NCI-H2029 treated with DMSO at 0.1 percent for 48 hours (cell line): Measurements from ENCODE around the gene HAO1.
"Not testable (repeated sequence)": the region's sequence is repeated elsewhere in the genome, so short reads cannot be mapped to it uniquely, and the experiment has no call there.

ENCODE experiments used
- DNase-seq: peaks from one replicate; lab custom pipeline; 2025; lab: John Stamatoyannopoulos, UW

Gene HAO1

GRCh38 chr20:7940341-7940740 is at the start of gene HAO1:
Gene HAO1, minus strand, starts transcription at chr20:7940458. Its CDS starts 36 bp downstream, at chr20:7940422.
- no peak for DNase-seq

GRCh38 chr20:7989379-7989778 is 49.1 kb upstream of the HAO1 start:
- no peak for DNase-seq

GRCh38 chr20:7985916-7986315 is 45.7 kb upstream of the HAO1 start:
- DNase-seq: no peak

GRCh38 chr20:7984192-7984591 is 43.9 kb upstream of the HAO1 start:
- no peak for DNase-seq

- no peak for DNase-seq
Measured at GRCh38 chr20:7981374-7981773, 41.1 kb upstream of the HAO1 start.

DNA sequence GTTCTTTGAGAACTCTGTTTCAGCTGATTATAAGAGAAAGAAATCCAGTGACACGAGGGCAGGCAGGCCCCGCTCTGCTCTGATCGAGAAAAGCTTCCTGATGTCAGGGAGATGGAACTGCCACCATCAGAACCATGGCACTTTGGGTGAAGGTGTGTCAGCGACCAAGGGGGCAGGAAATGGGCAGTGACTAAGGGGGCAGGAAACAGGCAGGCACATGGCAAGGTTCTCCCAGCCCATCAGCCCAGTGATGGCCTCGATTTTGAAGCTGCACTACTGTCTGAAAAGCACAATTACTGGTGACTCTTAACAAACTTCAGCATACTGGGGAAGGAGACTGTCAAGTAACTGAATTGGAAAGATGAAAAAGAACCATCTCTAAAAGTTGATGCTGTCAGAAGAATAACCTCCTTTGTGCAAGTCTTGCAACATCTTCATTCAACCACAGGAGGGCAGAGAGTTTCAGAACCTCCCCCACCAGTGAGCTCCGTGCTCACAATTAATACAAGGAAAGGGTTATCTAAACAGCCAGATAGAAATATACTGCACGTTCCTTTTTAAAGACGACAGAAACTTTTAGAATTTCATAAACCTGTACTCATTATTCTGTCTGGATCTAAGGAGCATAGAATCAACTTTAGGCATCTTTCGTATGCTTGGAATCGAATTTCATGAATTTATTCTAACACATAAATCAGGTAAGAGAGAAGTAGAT is 40.2 kb upstream of the HAO1 start:
- no peak for DNase-seq

DNA sequence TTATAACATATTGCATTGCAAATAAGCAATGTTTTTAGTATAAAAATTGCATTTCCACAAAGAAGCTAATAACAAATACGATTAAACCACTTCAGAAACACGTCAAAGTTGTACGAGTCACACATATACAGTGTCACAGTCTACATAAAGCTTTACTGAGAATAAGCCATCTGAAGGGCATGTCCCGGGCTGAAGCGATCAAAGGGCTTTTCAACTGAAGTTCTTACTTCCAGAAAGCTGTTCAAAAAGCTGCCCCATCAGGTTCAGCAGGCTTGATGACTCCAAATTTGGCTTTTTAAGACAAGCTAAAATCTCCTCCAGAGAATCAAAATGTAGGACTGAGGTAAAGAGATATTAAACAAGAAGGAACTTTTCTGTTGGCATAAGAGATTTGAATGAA is 37.5 kb upstream of the HAO1 start:
- no peak for DNase-seq

DNA sequence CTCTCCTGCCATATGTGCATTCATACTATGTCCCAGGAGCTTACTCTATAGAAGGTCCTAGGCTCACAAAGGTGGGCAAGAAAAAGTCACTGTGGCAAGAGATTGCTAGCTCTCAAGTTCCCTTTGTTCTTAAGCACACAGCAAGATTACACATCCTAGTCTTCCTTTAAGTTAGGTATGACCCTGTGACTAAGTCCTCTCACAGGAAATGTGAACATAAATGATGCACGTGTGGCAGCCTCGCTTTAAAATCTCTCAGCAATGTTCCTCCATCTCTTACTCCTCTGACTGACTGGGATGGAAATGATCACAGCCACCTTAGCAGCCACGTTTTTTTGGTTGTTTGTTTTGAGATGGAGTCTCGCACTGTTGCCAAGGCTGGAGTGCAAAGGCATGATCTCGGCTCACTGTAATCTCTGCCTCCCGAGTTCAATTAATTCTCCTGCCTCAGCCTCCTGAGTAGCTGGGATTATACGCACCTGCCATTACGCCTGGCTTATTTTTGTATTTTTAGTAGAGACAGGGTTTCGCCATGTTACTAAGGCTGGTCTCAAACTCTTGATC is 35.7 kb upstream of the HAO1 start:
- DNase-seq: no peak

- no peak for DNase-seq
Measured at GRCh38 chr20:7974785-7975435, 34.7 kb upstream of the HAO1 start.

- no peak for DNase-seq
Measured at GRCh38 chr20:7971536-7972280, 31.4 kb upstream of the HAO1 start.

DNA sequence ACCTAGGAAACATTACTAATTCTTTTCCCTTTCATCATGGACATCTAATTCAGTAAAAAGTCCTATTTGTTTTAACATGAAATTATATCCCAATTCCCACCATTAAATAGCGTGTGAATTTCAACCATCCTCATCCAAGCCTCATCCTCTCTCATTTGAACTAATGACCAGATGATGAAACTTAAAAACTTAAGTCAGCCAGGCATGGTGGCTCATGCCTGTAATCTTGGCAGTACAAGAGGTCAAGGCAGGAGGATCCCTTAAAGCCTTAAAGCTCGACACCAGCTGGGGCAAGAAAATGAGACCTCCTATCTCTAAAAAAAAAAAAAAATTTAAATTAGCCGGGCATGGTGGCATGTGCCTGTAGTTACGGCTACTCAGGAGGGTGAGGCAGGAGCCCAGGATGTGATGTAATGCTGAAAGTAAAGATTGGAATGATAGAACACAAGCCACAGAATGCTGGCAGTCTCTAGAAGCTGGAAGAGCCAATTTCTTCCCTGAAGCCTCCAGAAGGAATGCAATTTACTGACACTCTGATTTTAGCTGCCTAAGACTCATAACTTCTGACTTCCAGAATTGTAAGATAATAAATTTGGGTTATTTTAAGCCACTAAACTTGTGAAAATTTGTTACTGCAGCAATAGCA is 27.1 kb upstream of the HAO1 start:
- no peak for DNase-seq

DNA sequence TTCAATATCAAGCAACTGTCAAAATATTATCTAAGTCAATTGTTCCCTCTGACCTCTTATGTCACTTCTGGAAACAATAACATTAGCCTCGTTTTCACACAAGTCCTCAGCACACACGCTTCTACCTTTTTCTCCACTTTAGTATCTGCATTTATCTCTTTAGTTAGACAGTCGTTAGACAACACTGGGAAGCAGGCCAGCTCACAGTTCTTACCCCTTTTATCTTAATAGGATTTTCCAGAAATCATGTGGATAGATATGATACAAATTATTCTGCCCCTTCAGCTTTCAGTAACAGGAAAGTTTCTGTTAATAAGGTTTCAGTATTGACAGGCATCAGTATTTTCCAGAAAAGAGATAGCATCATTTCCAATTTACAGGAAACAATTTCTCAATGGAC is 25.9 kb upstream of the HAO1 start:
- DNase-seq: no peak

DNA sequence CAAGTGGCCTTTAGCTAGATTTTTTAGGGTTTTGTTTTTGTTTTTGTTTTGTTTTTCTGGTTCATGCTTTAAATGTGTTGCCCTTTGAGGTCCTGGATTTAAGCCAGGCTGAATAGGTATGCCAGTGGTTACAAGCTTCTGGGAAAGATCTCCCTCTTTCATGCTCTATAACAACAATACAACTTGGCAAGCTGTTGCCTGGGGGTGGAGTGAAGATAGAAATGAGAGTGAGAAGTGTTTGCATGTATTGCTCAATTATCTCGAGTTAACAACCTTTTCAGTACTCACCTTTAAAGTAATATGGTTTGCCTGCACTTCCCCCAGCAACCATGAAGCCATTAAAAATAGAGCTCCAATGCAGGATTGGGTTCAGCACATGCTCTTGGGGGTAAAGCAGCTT is 19.2 kb upstream of the HAO1 start:
- peak; percentile 82 for DNase-seq

GRCh38 chr20:7956561-7956960 is 16.3 kb upstream of the HAO1 start:
- not testable (repeated sequence) for DNase-seq

DNA sequence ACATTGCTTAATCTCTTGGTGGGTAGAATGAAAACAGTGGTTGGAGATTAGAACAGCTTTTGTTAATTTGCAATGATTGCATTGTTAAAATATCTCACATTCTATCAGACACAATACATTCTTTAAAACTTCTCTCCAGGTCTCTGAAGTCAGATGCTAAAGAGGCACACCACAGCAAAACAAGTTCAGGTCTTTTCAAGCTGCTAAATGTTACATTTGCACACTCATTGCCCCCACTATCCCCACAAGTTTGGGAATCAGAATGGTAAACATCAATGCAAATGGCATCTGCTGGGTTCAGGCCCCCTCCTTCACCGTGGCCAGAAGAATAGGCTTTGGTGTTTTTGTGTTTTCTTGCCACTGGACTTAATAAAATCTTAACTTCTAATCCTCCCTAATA is 10.1 kb upstream of the HAO1 start:
- no peak for DNase-seq

DNA sequence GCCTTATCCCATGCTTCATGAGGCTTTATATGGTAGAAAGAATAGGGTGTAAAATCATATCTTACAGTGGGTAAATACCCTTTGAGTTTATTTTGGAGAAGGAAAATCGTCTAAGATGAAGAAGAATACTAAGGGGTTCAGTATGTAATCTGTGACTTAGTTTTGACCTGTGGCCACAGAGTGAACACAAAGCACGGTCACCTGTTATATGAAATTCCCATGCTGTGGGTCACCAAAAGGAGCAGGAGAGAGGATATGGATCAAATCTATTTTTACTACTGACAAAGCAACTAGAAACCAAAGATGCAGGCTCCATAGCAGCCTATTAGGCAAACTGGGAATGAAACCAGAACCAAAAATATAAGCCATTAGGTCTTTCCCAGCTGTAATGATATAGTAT is 3.6 kb upstream of the HAO1 start:
- no peak for DNase-seq

DNA sequence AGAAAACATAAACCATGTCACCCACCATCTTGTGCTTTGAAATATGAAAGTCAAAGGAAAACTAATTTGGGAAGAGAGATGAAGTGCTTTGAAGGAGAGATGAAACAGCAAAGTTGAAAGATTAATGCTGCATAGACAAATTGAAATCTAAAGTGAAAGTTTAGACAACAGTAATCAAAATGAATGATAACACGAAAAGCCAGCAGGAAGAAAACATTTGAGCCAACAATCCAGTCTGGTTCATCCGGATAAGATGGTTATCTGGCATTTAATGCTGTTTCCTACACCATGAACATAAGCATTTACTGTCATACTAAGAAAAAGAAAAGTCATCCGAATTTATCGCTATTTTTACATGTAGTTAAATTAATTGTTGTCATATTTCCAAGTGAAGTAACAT is 595 bp downstream of the HAO1 start:
- DNase-seq: no peak

DNA sequence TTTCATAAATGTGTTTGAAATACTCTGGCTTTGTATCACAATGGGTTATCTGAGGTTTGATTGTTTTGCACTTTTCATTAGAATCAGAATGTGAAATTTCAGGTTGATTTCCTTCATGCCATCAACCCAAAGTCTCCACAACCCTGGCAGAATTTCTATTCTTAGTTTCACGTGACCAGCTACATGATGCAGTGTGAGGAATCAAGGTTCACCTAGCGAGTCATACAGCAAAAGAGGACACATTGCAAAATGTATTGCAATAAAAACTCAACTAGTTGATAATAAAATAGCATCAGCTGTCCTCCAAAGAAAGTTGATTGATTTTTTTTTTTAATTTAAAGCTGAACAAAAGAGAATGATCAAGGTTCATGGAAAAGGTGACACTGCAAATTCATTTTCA is 2.2 kb downstream of the HAO1 start:
- DNase-seq: no peak

DNA sequence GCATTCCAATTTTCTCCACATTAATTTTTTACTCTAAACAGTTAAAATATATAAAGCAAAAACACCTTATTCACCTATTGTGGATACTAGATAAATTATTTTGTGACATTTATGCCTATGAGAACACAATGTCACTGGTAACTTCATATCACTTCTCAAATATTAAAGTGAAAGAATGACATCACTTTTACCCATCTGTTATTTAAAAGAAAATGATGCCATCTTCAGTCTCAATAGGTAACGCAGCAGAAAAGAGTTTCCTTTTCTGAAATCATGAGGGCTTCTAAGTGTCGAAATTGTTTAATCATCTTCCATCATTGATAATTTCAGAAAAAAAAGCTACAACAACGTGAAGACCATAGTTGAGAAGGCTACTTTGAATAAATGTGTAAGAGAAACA is 2.9 kb downstream of the HAO1 start:
- no peak for DNase-seq

- DNase-seq: no peak
Measured at GRCh38 chr20:7935027-7935551, 5.2 kb downstream of the HAO1 start.

GRCh38 chr20:7933346-7933745 is 6.9 kb downstream of the HAO1 start:
- DNase-seq: no peak

- DNase-seq: no peak
Measured at GRCh38 chr20:7930343-7930742, 9.9 kb downstream of the HAO1 start.
